Gastroesophageal sphincter (tissue), 4 donors: ENCODE measurements around the gene MARCHF11. TPM values are rescaled to one million over a fixed set of nuclear protein-coding genes. Genes with fewer than 3 reads are reported as not detected.

Source experiments
- ATAC-seq: fragments of 150-250 bp; one replicate; pipeline ENCODE4 v1.9.1; 2016; ENCODE audit warnings: mild to moderate bottlenecking, moderate library complexity
- H3K27ac ChIP-seq, 4 donors: fragments of 200-600 bp; sonication (generic) in 3 of 4; 1 replicate in 3 of 4; 2 replicates in 1 of 4; pipeline ENCODE4 v1.5.1; 2016 to 2019
- H3K27me3 ChIP-seq: fragments of 200-600 bp; sonication (generic); one replicate; pipeline ENCODE4 v1.5.1; 2019
- H3K36me3 ChIP-seq, 2 donors: fragments of 200-600 bp; sonication (generic); one replicate each; pipeline ENCODE4 v1.5.1; 2019; ENCODE audit warnings: control low read depth in 1 of 2
- H3K4me1 ChIP-seq, 3 donors: fragments of 200-600 bp; sonication (generic); 1 replicate in 2 of 3; 2 replicates in 1 of 3; pipeline ENCODE4 v1.5.1; 2016 to 2019; ENCODE audit warnings: control low read depth in 2 of 3
- H3K4me3 ChIP-seq, 2 donors: fragments of 200-600 bp; sonication (generic); one replicate each; pipeline ENCODE4 v1.5.1; 2019; ENCODE audit warnings: mild to moderate bottlenecking in 1 of 2, moderate library complexity in 1 of 2
- H3K9me3 ChIP-seq, 3 donors: fragments of 200-600 bp; sonication (generic); one replicate each; pipeline ENCODE4 v1.5.1; 2017 to 2019; ENCODE audit warnings: control low read depth in 2 of 3
- EP300 ChIP-seq: sonication (generic); formaldehyde crosslinking; IDR thresholded peaks from one replicate; pipeline ENCODE4 v1.6.1; 2017; ENCODE audit warnings: antibody characterized with exemption, mild to moderate bottlenecking
- POLR2A ChIP-seq, 2 donors: fragments of 450-650 bp; IDR thresholded peaks; one replicate each; pipeline ENCODE4 v1.6.1; 2017; ENCODE audit warnings: antibody characterized with exemption in 2 of 2, mild to moderate bottlenecking in 2 of 2, moderate library complexity in 1 of 2
- POLR2AphosphoS5 ChIP-seq: sonication (generic); formaldehyde crosslinking; IDR thresholded peaks from one replicate; pipeline ENCODE4 v1.6.1; 2017; ENCODE audit warnings: antibody characterized with exemption
- WGBS, 2 donors: methylation state at CpG; one replicate each; pipeline ENCODE4 v1.1.5; 2018; ENCODE audit warnings: low coverage in 1 of 2; 5-methylcytosine and 5-hydroxymethylcytosine counted together
- total RNA-seq, 4 donors: library from RNA; depleted of rRNA; stranded (reverse); fragments of >200 nt; gene quantifications; one replicate each; pipeline ENCODE4 v1.1.0, GENCODE V29; 2016
- TF ChIP-seq, protein P1 (sequence below), 4 experiments: fragments of 200-600 bp in 2 of 4; fragments of 450-650 bp in 2 of 4; sonication (generic) in 1 of 4; IDR thresholded peaks; one replicate each; pipeline ENCODE4 v1.5.1; 2017 to 2019; ENCODE audit warnings: antibody characterized with exemption in 4 of 4, mild to moderate bottlenecking in 2 of 4, moderate library complexity in 2 of 4

MARCHF11 gene
- total RNA-seq, 4 donors from 2014 or later, result not detected

DNA sequence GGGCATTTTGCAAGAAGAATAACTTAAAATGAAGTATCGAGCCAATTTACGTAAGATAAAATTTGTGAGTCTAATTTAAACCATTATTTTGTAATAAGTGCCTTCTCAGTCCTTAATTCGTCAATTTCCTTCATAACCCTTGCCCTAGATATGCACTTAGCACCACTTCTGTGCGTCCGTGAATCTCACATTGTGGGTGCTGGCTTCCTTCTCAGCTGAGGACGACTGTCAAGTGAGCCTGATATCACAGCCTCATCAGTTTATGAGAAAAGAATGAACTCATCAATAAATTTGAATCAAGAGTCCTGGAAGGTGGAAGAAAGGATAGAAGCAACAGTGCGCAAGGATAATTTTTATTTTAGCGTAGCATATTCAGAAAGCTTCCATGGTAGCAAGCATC lies 64.5 kb downstream of the MARCHF11 start:
- H3K9me3 ChIP-seq, result peaks cover 0 to 11% (median 0%) of the 10 kb centered on the region in 3 donors
- H3K27me3 ChIP-seq, result no peaks in the 10 kb centered on the region
- no peak overlapping the region for H3K27ac ChIP-seq
- H3K4me3 ChIP-seq, result no peak overlapping the region
- no peaks in the 10 kb centered on the region for H3K36me3 ChIP-seq
- H3K4me1 ChIP-seq, result no peaks in the 10 kb centered on the region
- ATAC-seq, result no peak
- 69 to 81% methylated on average over 8 of the region's 8 CpGs for WGBS, 2 donors
- TF ChIP-seq EP300, result no peak
- TF ChIP-seq, protein P1, sequence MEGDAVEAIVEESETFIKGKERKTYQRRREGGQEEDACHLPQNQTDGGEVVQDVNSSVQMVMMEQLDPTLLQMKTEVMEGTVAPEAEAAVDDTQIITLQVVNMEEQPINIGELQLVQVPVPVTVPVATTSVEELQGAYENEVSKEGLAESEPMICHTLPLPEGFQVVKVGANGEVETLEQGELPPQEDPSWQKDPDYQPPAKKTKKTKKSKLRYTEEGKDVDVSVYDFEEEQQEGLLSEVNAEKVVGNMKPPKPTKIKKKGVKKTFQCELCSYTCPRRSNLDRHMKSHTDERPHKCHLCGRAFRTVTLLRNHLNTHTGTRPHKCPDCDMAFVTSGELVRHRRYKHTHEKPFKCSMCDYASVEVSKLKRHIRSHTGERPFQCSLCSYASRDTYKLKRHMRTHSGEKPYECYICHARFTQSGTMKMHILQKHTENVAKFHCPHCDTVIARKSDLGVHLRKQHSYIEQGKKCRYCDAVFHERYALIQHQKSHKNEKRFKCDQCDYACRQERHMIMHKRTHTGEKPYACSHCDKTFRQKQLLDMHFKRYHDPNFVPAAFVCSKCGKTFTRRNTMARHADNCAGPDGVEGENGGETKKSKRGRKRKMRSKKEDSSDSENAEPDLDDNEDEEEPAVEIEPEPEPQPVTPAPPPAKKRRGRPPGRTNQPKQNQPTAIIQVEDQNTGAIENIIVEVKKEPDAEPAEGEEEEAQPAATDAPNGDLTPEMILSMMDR (IDR thresholded peaks at IDR 0.05), result no peak
- TF ChIP-seq POLR2AphosphoS5, result no peak
- no peak for TF ChIP-seq POLR2A (IDR thresholded peaks at IDR 0.05)

DNA sequence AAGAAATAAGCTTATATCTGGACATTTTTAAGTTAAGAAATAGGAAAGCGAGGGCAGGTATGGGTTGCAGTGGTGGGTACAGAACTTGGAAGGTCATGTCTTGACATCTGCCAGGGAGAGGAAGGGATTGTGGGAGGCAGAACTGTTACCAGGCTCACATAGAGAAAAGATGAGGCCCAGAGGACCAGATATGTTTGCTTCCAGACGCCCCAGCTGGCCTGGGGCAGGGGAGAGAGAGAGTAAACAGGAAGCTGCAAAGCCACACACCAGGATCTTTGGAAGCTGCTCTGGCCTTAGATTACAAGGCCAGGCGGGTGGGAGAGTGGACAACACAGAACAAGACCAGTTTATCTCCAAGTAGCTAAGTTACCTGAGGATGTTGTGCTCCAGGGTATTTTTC lies 71.2 kb downstream of the MARCHF11 start:
- no peak overlapping the region for H3K4me3 ChIP-seq
- H3K4me1 ChIP-seq, result no peaks in the 10 kb centered on the region
- no peak for ATAC-seq
- 34% methylated on average over 3 of the region's 3 CpGs; no CpG with 5 or more reads in 1 of the 2 donors for WGBS, 2 donors
- H3K9me3 ChIP-seq, result peaks cover 0 to 27% (median 0%) of the 10 kb centered on the region in 3 donors
- H3K36me3 ChIP-seq, result no peaks in the 10 kb centered on the region
- no peaks in the 10 kb centered on the region for H3K27me3 ChIP-seq
- no peak overlapping the region for H3K27ac ChIP-seq
- TF ChIP-seq EP300, result no peak
- TF ChIP-seq, protein P1 (IDR thresholded peaks at IDR 0.05), result no peak
- no peak for TF ChIP-seq POLR2A (IDR thresholded peaks at IDR 0.05)
- no peak for TF ChIP-seq POLR2AphosphoS5

DNA sequence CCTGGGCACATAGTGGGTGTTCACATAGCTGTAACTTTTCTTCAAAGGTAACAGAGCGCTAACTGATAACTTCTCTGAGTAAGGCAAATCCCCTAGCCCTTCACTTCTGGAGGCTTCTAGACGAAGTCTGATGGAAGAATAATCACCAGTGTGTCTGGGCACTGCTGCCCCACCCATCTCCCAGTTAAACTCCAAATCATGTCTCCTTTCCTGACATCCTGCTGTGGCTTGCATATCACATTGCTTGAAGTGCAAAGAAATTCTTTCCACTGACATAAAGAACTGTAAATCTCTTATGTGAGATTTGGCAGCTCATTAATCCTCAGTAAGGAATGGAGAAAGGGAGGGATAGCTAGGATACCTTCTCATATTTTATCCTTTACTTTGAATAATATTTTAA lies 74.6 kb downstream of the MARCHF11 start:
- H3K27me3 ChIP-seq, result no peaks in the 10 kb centered on the region
- peaks cover 0 to 36% (median 0%) of the 10 kb centered on the region in 3 donors for H3K9me3 ChIP-seq
- H3K27ac ChIP-seq, result no peak overlapping the region
- H3K36me3 ChIP-seq, result no peaks in the 10 kb centered on the region
- H3K4me1 ChIP-seq, result no peaks in the 10 kb centered on the region
- ATAC-seq, result no peak
- H3K4me3 ChIP-seq, result no peak overlapping the region
- no peak for TF ChIP-seq EP300
- TF ChIP-seq POLR2AphosphoS5, result no peak
- no peak for TF ChIP-seq POLR2A (IDR thresholded peaks at IDR 0.05)
- TF ChIP-seq, protein P1 (IDR thresholded peaks at IDR 0.05), result no peak
- 54 to 64% methylated on average over 2 of the region's 2 CpGs for WGBS, 2 donors

DNA sequence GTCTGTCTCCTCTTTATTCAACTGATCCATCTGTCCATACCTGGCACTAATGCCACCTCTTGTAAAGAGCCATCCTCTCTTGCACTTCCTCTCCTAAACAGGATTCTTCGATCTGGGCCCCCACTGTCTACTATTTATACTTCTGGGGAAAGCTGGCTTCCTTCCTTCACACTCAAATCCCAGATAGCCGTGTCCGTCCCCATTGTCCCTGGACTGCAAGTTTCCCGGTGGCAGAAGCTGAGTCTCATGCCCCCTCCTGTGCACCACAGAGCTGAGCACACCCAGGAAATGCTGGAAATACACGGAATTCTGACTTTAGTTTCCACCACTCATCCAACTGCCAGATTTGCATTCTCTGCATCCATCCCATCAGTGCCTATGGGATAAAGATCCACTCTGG lies 84.0 kb downstream of the MARCHF11 start:
- H3K36me3 ChIP-seq, result no peaks in the 10 kb centered on the region
- WGBS, 2 donors, result 47% methylated on average over 5 of the region's 5 CpGs; no CpG with 5 or more reads in 1 of the 2 donors
- no peaks in the 10 kb centered on the region for H3K4me1 ChIP-seq
- H3K9me3 ChIP-seq, result peaks cover 0 to 5% (median 0%) of the 10 kb centered on the region in 3 donors
- TF ChIP-seq, protein P1 (IDR thresholded peaks at IDR 0.05), result no peak
- no peak for TF ChIP-seq EP300
- no peak for TF ChIP-seq POLR2A (IDR thresholded peaks at IDR 0.05)
- no peak for TF ChIP-seq POLR2AphosphoS5
- H3K4me3 ChIP-seq, result no peak overlapping the region
- H3K27me3 ChIP-seq, result peaks cover 9% of the 10 kb centered on the region
- H3K27ac ChIP-seq, result no peak overlapping the region
- no peak for ATAC-seq

DNA sequence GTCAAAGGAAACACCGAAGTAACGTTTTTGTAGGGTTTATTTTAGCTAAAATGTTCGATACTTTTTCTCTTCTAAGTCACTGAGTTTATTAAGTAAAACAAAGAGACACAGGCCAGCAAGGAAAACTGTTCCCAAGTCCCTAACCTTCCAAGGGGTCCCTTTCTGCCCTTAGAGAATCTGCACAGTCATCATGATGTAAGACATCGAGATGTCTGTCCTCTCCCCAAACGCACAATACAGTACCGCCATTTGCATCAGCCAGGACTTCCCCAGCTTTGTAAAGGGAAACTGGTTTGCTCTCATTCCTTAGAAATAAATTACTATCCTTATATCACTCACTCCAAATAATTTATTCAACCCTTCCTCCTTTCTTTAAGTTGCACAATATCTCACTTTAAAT lies 89.3 kb downstream of the MARCHF11 start:
- WGBS, 2 donors, result 79 to 90% methylated on average over 4 to 6 of the region's 6 CpGs
- Histone ChIP-seq H3K27me3 (peaks cover 2% of the 10 kb centered on the region), H3K36me3 (no peaks in the 10 kb centered on the region), H3K9me3 (no peaks in the 10 kb centered on the region), H3K4me3 (no peak overlapping the region), H3K27ac (no peak overlapping the region), H3K4me1 (no peaks in the 10 kb centered on the region)
- TF ChIP-seq, protein P1 (IDR thresholded peaks at IDR 0.05), result no peak
- no peak for TF ChIP-seq EP300
- ATAC-seq, result no peak
